H1 (cell line): ENCODE data around the gene TBC1D16. TPM values are rescaled to one million over a fixed set of nuclear protein-coding genes. Genes with fewer than 3 reads are reported as not detected.
A peak's percentile ranks its signal among the peaks of the same experiment; 100 is the strongest.

ENCODE experiments used
- CTCF ChIA-PET: fragments of 300-600 bp; sonication (Branson Sonifier 250); formaldehyde crosslinking; loops from one replicate; lab custom pipeline; 2021; ENCODE audit not compliant: partially characterized antibody; lab: Charles Lee
- POLR2A ChIA-PET: fragments of 300-600 bp; sonication (Branson Sonifier 250); formaldehyde crosslinking; loops from one replicate; lab custom pipeline; 2021; ENCODE audit warnings: inconsistent platforms; ENCODE audit not compliant: partially characterized antibody; lab: Charles Lee
- DNase-seq, 2 experiments: peaks; one replicate each; pipeline versions ENCODE4 v3.0.0 to v3.0.0-alpha.2; 2010 to 2022; ENCODE audit warnings: low spot score in 2 of 2, low read depth in 1 of 2, mixed read lengths in 1 of 2
- FAIRE-seq: peaks from 2 replicates; lab custom pipeline; 2011; peaks lifted over from hg19 to GRCh38; lab: Jason Lieb, UNC
- H2AFZ ChIP-seq: 2 replicates; pipeline ENCODE4 v1.8.1; 2012; ENCODE audit warnings: low read length, inconsistent platforms
- H2AK5ac ChIP-seq: 2 replicates; pipeline ENCODE4 v1.6.1; 2013; ENCODE audit warnings: low read depth, low read length
- H2BK120ac ChIP-seq: replicated peaks from 2 replicates; pipeline ENCODE3; 2013; ENCODE audit warnings: low read depth, low read length, inconsistent platforms
- H2BK12ac ChIP-seq: 2 replicates; pipeline ENCODE4 v1.6.1; 2013; ENCODE audit warnings: low read depth, low read length
- H2BK15ac ChIP-seq: 2 replicates; pipeline ENCODE4 v1.6.1; 2013; ENCODE audit warnings: low read length
- H2BK20ac ChIP-seq: 2 replicates; pipeline ENCODE4 v1.6.1; 2013; ENCODE audit warnings: low read length
- H2BK5ac ChIP-seq: 2 replicates; pipeline ENCODE4 v1.6.1; 2013; ENCODE audit warnings: low read depth, low read length
- H3K14ac ChIP-seq: 2 replicates; pipeline ENCODE4 v1.6.1; 2013; ENCODE audit warnings: inconsistent platforms; ENCODE audit not compliant: insufficient read length
- H3K18ac ChIP-seq: 2 replicates; pipeline ENCODE4 v1.6.1; 2013; ENCODE audit warnings: low read length; ENCODE audit errors: extremely low read depth
- H3K23ac ChIP-seq: 2 replicates; pipeline ENCODE4 v1.6.1; 2013; ENCODE audit warnings: inconsistent platforms; ENCODE audit not compliant: insufficient read length
- H3K23me2 ChIP-seq: 2 replicates; pipeline ENCODE4 v1.6.1; 2013; ENCODE audit warnings: low read depth, low read length
- H3K27ac ChIP-seq: 2 replicates; pipeline ENCODE4 v1.6.1; 2011; ENCODE audit warnings: low read depth, low read length, inconsistent platforms
- H3K27me3 ChIP-seq, 4 experiments: replicated peaks in 1 of 4; 1 replicate in 1 of 4; 2 replicates in 3 of 4; pipeline versions ENCODE4 v1.6.1 to v1.8.1; 2011 to 2013; ENCODE audit warnings: low read length in 3 of 4, mild to moderate bottlenecking in 3 of 4, inconsistent platforms in 2 of 4, mixed read lengths in 2 of 4, moderate library complexity in 1 of 4; ENCODE audit not compliant: control insufficient read depth in 3 of 4, insufficient read depth in 3 of 4; ENCODE audit errors: extremely low read depth in 1 of 4
- H3K36me3 ChIP-seq, 4 experiments: 2 replicates each; pipeline versions ENCODE4 v1.6.1 to v1.8.1; 2011 to 2013; ENCODE audit warnings: mild to moderate bottlenecking in 4 of 4, low read length in 3 of 4, moderate library complexity in 2 of 4, control low read depth in 1 of 4, inconsistent platforms in 1 of 4; ENCODE audit not compliant: insufficient read depth in 4 of 4, control insufficient read depth in 2 of 4
- H3K4ac ChIP-seq: replicated peaks from 2 replicates; pipeline ENCODE3; 2013; ENCODE audit warnings: low read length, low read depth, mixed read lengths, inconsistent platforms; ENCODE audit not compliant: insufficient read length
- H3K4me1 ChIP-seq, 4 experiments: replicated peaks in 1 of 4; 1 replicate in 1 of 4; 2 replicates in 3 of 4; pipeline versions ENCODE4 v1.6.1 to v1.8.1; 2011 to 2013; ENCODE audit warnings: low read length in 3 of 4, inconsistent platforms in 2 of 4, mixed read lengths in 1 of 4; ENCODE audit not compliant: insufficient read depth in 4 of 4, control insufficient read depth in 3 of 4
- H3K4me2 ChIP-seq, 2 experiments: 2 replicates each; pipeline versions ENCODE4 v1.6.1 to v1.8.1; 2011 to 2013; ENCODE audit warnings: low read depth in 2 of 2, low read length in 2 of 2, control low read depth in 1 of 2, inconsistent platforms in 1 of 2, mild to moderate bottlenecking in 1 of 2; ENCODE audit not compliant: insufficient read depth in 1 of 2
- H3K4me3 ChIP-seq, 4 experiments: fragments of 200-600, 300-600 bp in 1 of 4; sonication (generic), shearing (Covaris generic), sonication (Bioruptor Twin) in 1 of 4; 2 replicates each; pipeline versions ENCODE4 v1.5.1 to v1.8.1; 2011 to 2016; ENCODE audit warnings: low read length in 4 of 4, low read depth in 3 of 4, control low read depth in 2 of 4, inconsistent platforms in 2 of 4, mild to moderate bottlenecking in 2 of 4, mixed read lengths in 1 of 4, moderate library complexity in 1 of 4; ENCODE audit not compliant: insufficient read depth in 2 of 4; ENCODE audit errors: extremely low read depth in 1 of 4
- H3K56ac ChIP-seq: replicated peaks from 2 replicates; pipeline ENCODE3; 2013; ENCODE audit warnings: low read depth, mild to moderate bottlenecking, mixed read lengths, low read length, inconsistent platforms; ENCODE audit not compliant: insufficient read length
- H3K79me1 ChIP-seq: 2 replicates; pipeline ENCODE4 v1.6.1; 2013; ENCODE audit warnings: low read depth, low read length, control low read depth
- H3K79me2 ChIP-seq, 2 experiments: 2 replicates each; pipeline versions ENCODE4 v1.6.1 to v1.8.1; 2012 to 2013; ENCODE audit warnings: low read length in 2 of 2, mild to moderate bottlenecking in 2 of 2, inconsistent platforms in 1 of 2; ENCODE audit not compliant: insufficient read depth in 2 of 2, control insufficient read depth in 1 of 2
- H3K9ac ChIP-seq, 4 experiments: replicated peaks in 1 of 4; 1 replicate in 1 of 4; 2 replicates in 3 of 4; pipeline versions ENCODE4 v1.6.1 to v1.8.1; 2011 to 2013; ENCODE audit warnings: low read depth in 3 of 4, low read length in 3 of 4, control low read depth in 2 of 4, mild to moderate bottlenecking in 2 of 4, moderate library complexity in 2 of 4, inconsistent platforms in 1 of 4; ENCODE audit errors: extremely low read depth in 1 of 4
- H3K9me3 ChIP-seq, 2 experiments: 2 replicates each; pipeline versions ENCODE4 v1.6.1 to v1.8.1; 2012 to 2013; ENCODE audit warnings: mild to moderate bottlenecking in 2 of 2, moderate library complexity in 2 of 2, control low read depth in 1 of 2, inconsistent platforms in 1 of 2, low read depth in 1 of 2, low read length in 1 of 2, mixed read lengths in 1 of 2; ENCODE audit not compliant: insufficient read depth in 2 of 2
- H4K20me1 ChIP-seq, 2 experiments: replicated peaks in 1 of 2; 2 replicates each; pipeline versions ENCODE3 to v1.8.1; 2011 to 2013; ENCODE audit warnings: inconsistent platforms in 2 of 2, low read length in 2 of 2, mild to moderate bottlenecking in 1 of 2; ENCODE audit not compliant: insufficient read depth in 2 of 2, control insufficient read depth in 1 of 2
- H4K5ac ChIP-seq: 2 replicates; pipeline ENCODE4 v1.6.1; 2013; ENCODE audit warnings: low read length, low read depth, mixed read lengths, inconsistent platforms; ENCODE audit not compliant: insufficient read length
- H4K8ac ChIP-seq: 2 replicates; pipeline ENCODE4 v1.8.0; 2013; ENCODE audit warnings: mild to moderate bottlenecking, moderate library complexity, low read length, inconsistent platforms; ENCODE audit not compliant: insufficient read depth; ENCODE audit errors: extremely low read depth
- H4K91ac ChIP-seq: replicated peaks from 2 replicates; pipeline ENCODE3; 2013; ENCODE audit warnings: low read length, mixed read lengths, inconsistent platforms; ENCODE audit not compliant: insufficient read length
- ASH2L ChIP-seq: fragments of 200-600, 300-600 bp; sonication (generic); IDR thresholded peaks from one replicate; pipeline ENCODE4 v1.7.1; 2017; ENCODE audit warnings: low read length
- CTCF ChIP-seq, 3 experiments: IDR thresholded peaks; 1 replicate in 2 of 3; 2 replicates in 1 of 3; pipeline versions ENCODE4 v1.5.1 to v1.6.1; 2011; ENCODE audit warnings: low read length in 3 of 3, mild to moderate bottlenecking in 3 of 3, inconsistent platforms in 2 of 3, low read depth in 1 of 3, moderate library complexity in 1 of 3; ENCODE audit not compliant: insufficient read depth in 1 of 3; ENCODE audit errors: control extremely low read depth in 1 of 3
- SRF ChIP-seq: IDR thresholded peaks from 2 replicates; pipeline ENCODE4 v1.6.1; 2011; ENCODE audit warnings: mild to moderate bottlenecking, low read depth, low read length, moderate library complexity
- WGBS, 2 experiments: shearing (Covaris generic) in 1 of 2; methylation state at CpG; one replicate each; pipeline versions ENCODE4 v1.1.6 to v1.1.7; 2013 to 2015; ENCODE audit warnings: low lambda C conversion rate in 2 of 2, mixed read lengths in 2 of 2, inconsistent platforms in 1 of 2, low coverage in 1 of 2, missing lambda C conversion rate in 1 of 2; ENCODE audit not compliant: insufficient replicate concordance in 2 of 2, insufficient coverage in 1 of 2, insufficient read length in 1 of 2; ENCODE audit errors: extremely low coverage in 1 of 2, missing lambda C conversion rate in 1 of 2; 5-methylcytosine and 5-hydroxymethylcytosine counted together
- polyA plus RNA-seq, 7 experiments: library from polyadenylated mRNA; depleted of rRNA in 3 of 7; stranded (reverse) in 5 of 7; unstranded in 2 of 7; fragments of >200 nt in 5 of 7; fragments of 200-250 nt in 2 of 7; gene quantifications; 1 replicate in 5 of 7; 2 replicates in 1 of 7; 4 replicates in 1 of 7; pipeline versions ENCODE4 v1.2.1 to v1.2.3, GENCODE V29; 2011 to 2013; ENCODE audit warnings: missing spikeins in 2 of 7, mixed read lengths in 2 of 7
- total RNA-seq: library from RNA; stranded (reverse); fragmentation: NEBNext Ultra II Directional; extraction: Animal tissue kit (Norgen Biotek cat#: 25700); gene quantifications from 2 replicates; pipeline ENCODE4 v1.2.1, GENCODE V29; 2021

Gene TBC1D16
- total and polyA plus RNA-seq, 2 of the 8 experiments (the other 6 are each of a cell fraction or from before 2014, with no cell fraction given), result 21.1 to 109 TPM

- Histone ChIP-seq H3K4ac (no peak overlapping the region), H3K9ac (no peak overlapping the region), H3K79me1 (peaks cover 5% of the 10 kb centered on the region; the same call in 1 of the 2 replicates), H3K27ac (no peak overlapping the region; the same call in 1 of the 2 replicates), H3K4me3 (no peak overlapping the region), H3K79me2 (peaks cover 0 to 2% of the 10 kb centered on the region in 2 experiments; a peak in 1 of 4 replicates), H4K8ac (peak overlapping the region; percentile 35; the same call in 1 of the 2 replicates), H4K20me1 (peaks cover 7 to 13% of the 10 kb centered on the region in 2 experiments), H3K14ac (no peak overlapping the region), H4K91ac (no peak overlapping the region), H3K9me3 (no peaks in the 10 kb centered on the region), H3K4me1 (peaks cover 0 to 8% (median 2%) of the 10 kb centered on the region in 4 experiments; a peak in 4 of 7 replicates), H2BK20ac (no peak overlapping the region), H2BK12ac (no peak overlapping the region), H3K56ac (no peak overlapping the region), H2BK15ac (no peak overlapping the region), H3K36me3 (peaks cover 13 to 49% (median 31%) of the 10 kb centered on the region in 4 experiments; a peak in 7 of 8 replicates), H3K18ac (no peak overlapping the region; the same call in 1 of the 2 replicates), H2AFZ (no peak overlapping the region), H2BK120ac (no peak overlapping the region), H4K5ac (no peak overlapping the region), H3K4me2 (no peak overlapping the region), H3K23me2 (no peaks in the 10 kb centered on the region), H3K23ac (no peak overlapping the region), H2AK5ac (no peak overlapping the region), H2BK5ac (peak overlapping the region; percentile 27; the same call in 1 of the 2 replicates), H3K27me3 (no peaks in the 10 kb centered on the region)
- DNase-seq (no peak), FAIRE-seq (no peak)
- no peak for TF ChIP-seq ASH2L
- no peak for TF ChIP-seq CTCF (IDR thresholded peaks at IDR 0.05; ENCODE audit: control extremely low read depth in 1 of 3, insufficient read depth in 1 of 3, low read depth in 1 of 3, low read length in 3 of 3)
- TF ChIP-seq SRF, result no peak
- ChIA-PET CTCF (interaction anchor here (0.9 to 1.5 kb wide), 2 partner anchors 19 to 43 kb away, joined by 3 to 4 read pairs; no protein-coding TSS in a partner anchor), POLR2A (interaction anchor here (0.7 to 11.0 kb wide), 3 partner anchors 9 to 11 kb away, joined by 3 to 152 read pairs (median 18); no protein-coding TSS in a partner anchor)
- WGBS, 2 experiments, result 88% methylated on average over 35 of the region's 35 CpGs; no CpG with 5 or more reads in 1 of the 2 experiments
Measured at GRCh38 chr17:79942591-79943346, 92.9 kb downstream of the TBC1D16 start.
